Activated naive CD4-positive, alpha-beta T cell treated with anti-CD3 and anti-CD28 coated beads for 36 hours (primary cell): ENCODE results near the gene MBLAC2. TPM values are rescaled to one million over a fixed set of nuclear protein-coding genes. Genes with fewer than 3 reads are reported as not detected.

Experiments
- total RNA-seq, 2 experiments: library from RNA; stranded (reverse); gene quantifications; one replicate each; pipeline ENCODE4 v1.2.3, GENCODE V29; 2021

MBLAC2 gene
- total RNA-seq, 2 experiments from 2014 or later: 2.4 to 2.8 TPM

Other genes starting within 250 kb of the MBLAC2 start
- gene CETN3, start 65.0 kb downstream of the MBLAC2 start, total RNA-seq: 10 to 100 TPM; 41.9 to 45.3 TPM
- 10 to 100 TPM; 10.1 to 13.6 TPM for gene POLR3G, start 93 bp upstream of the MBLAC2 start, total RNA-seq
- gene LYSMD3, start 54.8 kb upstream of the MBLAC2 start, total RNA-seq: 10 to 100 TPM; 10.2 to 11.1 TPM
- not detected for gene ADGRV1, start 84.0 kb upstream of the MBLAC2 start, total RNA-seq